ENCODE measurements around the gene BSDC1.
A peak's percentile ranks its signal among the peaks of the same experiment; 100 is the strongest.

BSDC1 gene

GRCh38 chr1:32341971-32342370, 52.3 kb downstream of the BSDC1 start:
- H3K4me1 ChIP-seq (ENCODE audit: insufficient read depth, low read length), result peaks cover 9% of the 10 kb centered on the region
- no peaks in the 10 kb centered on the region for H3K36me3 ChIP-seq (ENCODE audit: insufficient read depth, low read length)
- peaks cover 2% of the 10 kb centered on the region for H3K27me3 ChIP-seq (ENCODE audit: insufficient read depth, low read length)
- 86% methylated on average over 5 of the region's 5 CpGs for WGBS
- no peak overlapping the region for H3K9ac ChIP-seq (ENCODE audit: low read depth, low read length)
- no peaks in the 10 kb centered on the region for H3K9me3 ChIP-seq (ENCODE audit: insufficient read depth, low read depth, low read length)
- H3K27ac ChIP-seq (ENCODE audit: low read depth, low read length), result no peak overlapping the region
- H3K4me3 ChIP-seq (ENCODE audit: low read length), result no peak overlapping the region

- no peak overlapping the region for H3K4me3 ChIP-seq (ENCODE audit: low read length)
- H3K27ac ChIP-seq (ENCODE audit: low read depth, low read length), result no peak overlapping the region
- H3K36me3 ChIP-seq (ENCODE audit: insufficient read depth, low read length), result no peaks in the 10 kb centered on the region
- H3K27me3 ChIP-seq (ENCODE audit: insufficient read depth, low read length), result peaks cover 8% of the 10 kb centered on the region
- peaks cover 9% of the 10 kb centered on the region for H3K4me1 ChIP-seq (ENCODE audit: insufficient read depth, low read length)
- H3K9ac ChIP-seq (ENCODE audit: low read depth, low read length), result no peak overlapping the region
- 90% methylated on average over 11 of the region's 11 CpGs for WGBS
- H3K9me3 ChIP-seq (ENCODE audit: insufficient read depth, low read depth, low read length), result no peaks in the 10 kb centered on the region
These were observed 53.0 kb downstream of the BSDC1 start for GRCh38 chr1:32341186-32341757.

GRCh38 chr1:32339363-32339978, 54.8 kb downstream of the BSDC1 start:
- H3K4me1 ChIP-seq (ENCODE audit: insufficient read depth, low read length), result peaks cover 10% of the 10 kb centered on the region
- H3K4me3 ChIP-seq (ENCODE audit: low read length), result no peak overlapping the region
- no peak overlapping the region for H3K27ac ChIP-seq (ENCODE audit: low read depth, low read length)
- H3K36me3 ChIP-seq (ENCODE audit: insufficient read depth, low read length), result peaks cover 6% of the 10 kb centered on the region
- H3K9ac ChIP-seq (ENCODE audit: low read depth, low read length), result no peak overlapping the region
- H3K9me3 ChIP-seq (ENCODE audit: insufficient read depth, low read depth, low read length), result no peaks in the 10 kb centered on the region
- WGBS, result 82% methylated on average over 5 of the region's 5 CpGs
- peaks cover 8% of the 10 kb centered on the region for H3K27me3 ChIP-seq (ENCODE audit: insufficient read depth, low read length)

GRCh38 chr1:32338637-32339145, 55.5 kb downstream of the BSDC1 start:
- Histone ChIP-seq H3K9ac (ENCODE audit: low read depth, low read length) (no peak overlapping the region), H3K4me3 (ENCODE audit: low read length) (no peak overlapping the region), H3K36me3 (ENCODE audit: insufficient read depth, low read length) (peaks cover 14% of the 10 kb centered on the region), H3K4me1 (ENCODE audit: insufficient read depth, low read length) (peaks cover 17% of the 10 kb centered on the region), H3K27me3 (ENCODE audit: insufficient read depth, low read length) (peaks cover 8% of the 10 kb centered on the region), H3K27ac (ENCODE audit: low read depth, low read length) (no peak overlapping the region), H3K9me3 (ENCODE audit: insufficient read depth, low read depth, low read length) (no peaks in the 10 kb centered on the region)
- 95% methylated on average over 13 of the region's 14 CpGs for WGBS

- peaks cover 20% of the 10 kb centered on the region for H3K36me3 ChIP-seq (ENCODE audit: insufficient read depth, low read length)
- no peaks in the 10 kb centered on the region for H3K9me3 ChIP-seq (ENCODE audit: insufficient read depth, low read depth, low read length)
- H3K4me1 ChIP-seq (ENCODE audit: insufficient read depth, low read length), result peaks cover 20% of the 10 kb centered on the region
- no peak overlapping the region for H3K4me3 ChIP-seq (ENCODE audit: low read length)
- no peak overlapping the region for H3K27ac ChIP-seq (ENCODE audit: low read depth, low read length)
- H3K27me3 ChIP-seq (ENCODE audit: insufficient read depth, low read length), result peaks cover 8% of the 10 kb centered on the region
- 79% methylated on average over 16 of the region's 16 CpGs for WGBS
- no peak overlapping the region for H3K9ac ChIP-seq (ENCODE audit: low read depth, low read length)
These were observed 56.2 kb downstream of the BSDC1 start for GRCh38 chr1:32337855-32338636.

GRCh38 chr1:32336963-32337675, 57.1 kb downstream of the BSDC1 start:
- Histone ChIP-seq H3K9ac (ENCODE audit: low read depth, low read length) (no peak overlapping the region), H3K27ac (ENCODE audit: low read depth, low read length) (no peak overlapping the region), H3K9me3 (ENCODE audit: insufficient read depth, low read depth, low read length) (no peaks in the 10 kb centered on the region), H3K27me3 (ENCODE audit: insufficient read depth, low read length) (peaks cover 8% of the 10 kb centered on the region), H3K36me3 (ENCODE audit: insufficient read depth, low read length) (peaks cover 29% of the 10 kb centered on the region), H3K4me3 (ENCODE audit: low read length) (peak overlapping the region; percentile 94; the same call in 1 of the 2 replicates), H3K4me1 (ENCODE audit: insufficient read depth, low read length) (peaks cover 23% of the 10 kb centered on the region)
- 62% methylated on average over 8 of the region's 8 CpGs for WGBS

- no peak overlapping the region for H3K27ac ChIP-seq (ENCODE audit: low read depth, low read length)
- H3K4me1 ChIP-seq (ENCODE audit: insufficient read depth, low read length), result peaks cover 23% of the 10 kb centered on the region
- no peaks in the 10 kb centered on the region for H3K9me3 ChIP-seq (ENCODE audit: insufficient read depth, low read depth, low read length)
- H3K9ac ChIP-seq (ENCODE audit: low read depth, low read length), result no peak overlapping the region
- 20% methylated on average over 15 of the region's 15 CpGs for WGBS
- H3K36me3 ChIP-seq (ENCODE audit: insufficient read depth, low read length), result peaks cover 34% of the 10 kb centered on the region
- H3K27me3 ChIP-seq (ENCODE audit: insufficient read depth, low read length), result peaks cover 8% of the 10 kb centered on the region
- peak overlapping the region; percentile 94 for H3K4me3 ChIP-seq (ENCODE audit: low read length)
These were observed 57.7 kb downstream of the BSDC1 start for GRCh38 chr1:32336591-32336932.

- under 1% methylated on average over 93 of the region's 95 CpGs for WGBS
- peaks cover 23% of the 10 kb centered on the region for H3K4me1 ChIP-seq (ENCODE audit: insufficient read depth, low read length)
- peaks cover 39% of the 10 kb centered on the region for H3K36me3 ChIP-seq (ENCODE audit: insufficient read depth, low read length)
- peak within 1 kb of the TSS; percentile 85 for H3K27ac ChIP-seq (ENCODE audit: low read depth, low read length)
- H3K9me3 ChIP-seq (ENCODE audit: insufficient read depth, low read depth, low read length), result no peaks in the 10 kb centered on the region
- peak within 1 kb of the TSS; percentile 94 for H3K4me3 ChIP-seq (ENCODE audit: low read length)
- H3K27me3 ChIP-seq (ENCODE audit: insufficient read depth, low read length), result peaks cover 8% of the 10 kb centered on the region
- H3K9ac ChIP-seq (ENCODE audit: low read depth, low read length), result peak within 1 kb of the TSS; percentile 97
These were observed 58.3 kb downstream of the BSDC1 start, which contains the start of gene MARCKSL1 for GRCh38 chr1:32335790-32336590. TSS of gene MARCKSL1 (minus strand) at chr1:32336233. CDS start at chr1:32336033, 200 bp downstream.

GRCh38 chr1:32335535-32335789, 58.8 kb downstream of the BSDC1 start:
- Histone ChIP-seq H3K4me1 (ENCODE audit: insufficient read depth, low read length) (peaks cover 23% of the 10 kb centered on the region), H3K27ac (ENCODE audit: low read depth, low read length) (peak overlapping the region; percentile 85), H3K9ac (ENCODE audit: low read depth, low read length) (peak overlapping the region; percentile 97), H3K27me3 (ENCODE audit: insufficient read depth, low read length) (peaks cover 8% of the 10 kb centered on the region), H3K36me3 (ENCODE audit: insufficient read depth, low read length) (peaks cover 45% of the 10 kb centered on the region), H3K4me3 (ENCODE audit: low read length) (peak overlapping the region; percentile 94), H3K9me3 (ENCODE audit: insufficient read depth, low read depth, low read length) (no peaks in the 10 kb centered on the region)
- under 1% methylated on average over 33 of the region's 34 CpGs for WGBS

- H3K4me3 ChIP-seq (ENCODE audit: low read length), result peak overlapping the region; percentile 94
- H3K27ac ChIP-seq (ENCODE audit: low read depth, low read length), result peak overlapping the region; percentile 85
- H3K9me3 ChIP-seq (ENCODE audit: insufficient read depth, low read depth, low read length), result no peaks in the 10 kb centered on the region
- H3K9ac ChIP-seq (ENCODE audit: low read depth, low read length), result peak overlapping the region; percentile 97
- peaks cover 23% of the 10 kb centered on the region for H3K4me1 ChIP-seq (ENCODE audit: insufficient read depth, low read length)
- peaks cover 8% of the 10 kb centered on the region for H3K27me3 ChIP-seq (ENCODE audit: insufficient read depth, low read length)
- 2% methylated on average over 46 of the region's 46 CpGs for WGBS
- H3K36me3 ChIP-seq (ENCODE audit: insufficient read depth, low read length), result peaks cover 49% of the 10 kb centered on the region
These were observed 59.2 kb downstream of the BSDC1 start for GRCh38 chr1:32334864-32335534.

Measured in HUES64 (cell line).